GM10847 (cell line): ENCODE measurements around the gene PCNT.

Source experiments
- POLR2A ChIP-seq: IDR thresholded peaks from 2 replicates; pipeline ENCODE4 v1.6.1; 2011; ENCODE audit not compliant: insufficient read length; ENCODE audit errors: extremely low read depth

PCNT gene

DNA sequence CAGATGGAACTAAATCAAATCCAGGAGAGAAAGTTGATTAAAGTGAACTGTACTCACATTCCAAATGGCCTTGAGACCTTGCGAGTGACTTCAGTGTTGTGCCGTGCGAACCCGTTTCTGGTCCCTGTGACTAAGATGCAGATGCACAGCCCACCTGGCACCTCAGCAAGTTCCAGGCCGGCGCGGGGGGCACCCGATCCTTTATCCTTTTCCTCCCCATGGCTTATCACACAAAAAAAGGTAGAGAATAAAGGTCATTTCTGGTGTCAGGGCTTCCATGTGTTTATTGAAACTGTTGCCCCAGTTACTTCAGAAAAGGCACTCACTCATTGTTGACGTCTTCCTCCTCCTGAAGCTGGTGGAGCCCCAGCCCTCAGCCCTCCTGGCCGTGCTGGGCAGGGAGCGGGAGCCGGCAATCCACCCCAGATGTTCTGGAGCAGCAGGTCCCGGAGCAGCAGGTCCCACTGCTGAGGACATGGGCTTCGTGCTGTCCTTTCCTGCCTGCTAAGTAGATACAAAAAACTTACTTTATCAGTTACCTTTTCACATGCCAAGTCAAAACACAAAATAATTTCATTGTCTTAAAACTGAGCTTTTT is 53.0 kb downstream of the PCNT start:
- TF ChIP-seq POLR2A: no peak

DNA sequence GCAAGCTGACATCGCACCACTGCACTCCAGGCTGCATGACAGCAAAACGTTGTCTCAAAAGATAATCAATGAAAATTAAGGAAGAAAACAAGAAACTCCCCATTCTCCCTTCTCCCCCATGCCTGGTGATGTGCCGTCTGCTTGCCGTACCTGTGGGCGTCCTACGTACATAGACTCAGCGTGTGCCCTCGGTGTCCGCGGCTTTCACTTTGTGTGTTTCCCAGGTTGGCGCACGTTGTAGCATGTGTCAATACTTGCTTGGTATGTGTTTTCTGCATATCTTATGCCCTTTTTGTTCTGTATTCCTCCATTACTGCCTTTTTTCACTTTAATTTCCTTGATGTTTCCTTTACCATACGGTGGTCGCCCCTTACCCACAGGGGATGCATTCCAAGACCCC is 53.8 kb downstream of the PCNT start:
- no peak for TF ChIP-seq POLR2A

DNA sequence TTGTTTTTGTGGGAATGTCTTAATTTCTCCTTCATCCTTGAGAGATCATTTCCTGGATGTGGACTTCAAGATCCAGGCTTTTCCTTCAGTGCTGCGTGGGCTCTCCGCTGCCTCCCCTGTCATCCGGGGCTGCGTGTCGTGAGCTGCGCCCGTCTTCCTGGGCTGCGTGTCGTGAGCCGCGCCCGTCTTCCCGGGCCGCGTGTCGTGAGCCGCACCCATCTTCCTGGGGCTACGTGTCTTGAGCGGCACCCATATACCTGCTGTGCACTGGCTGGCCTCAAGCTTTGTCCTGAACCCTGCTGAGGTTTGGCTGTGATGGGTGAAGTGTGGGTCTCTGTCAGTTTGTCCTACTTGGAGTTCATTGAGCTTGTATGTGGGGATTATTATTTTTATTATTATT is 55.1 kb downstream of the PCNT start:
- no peak for TF ChIP-seq POLR2A

DNA sequence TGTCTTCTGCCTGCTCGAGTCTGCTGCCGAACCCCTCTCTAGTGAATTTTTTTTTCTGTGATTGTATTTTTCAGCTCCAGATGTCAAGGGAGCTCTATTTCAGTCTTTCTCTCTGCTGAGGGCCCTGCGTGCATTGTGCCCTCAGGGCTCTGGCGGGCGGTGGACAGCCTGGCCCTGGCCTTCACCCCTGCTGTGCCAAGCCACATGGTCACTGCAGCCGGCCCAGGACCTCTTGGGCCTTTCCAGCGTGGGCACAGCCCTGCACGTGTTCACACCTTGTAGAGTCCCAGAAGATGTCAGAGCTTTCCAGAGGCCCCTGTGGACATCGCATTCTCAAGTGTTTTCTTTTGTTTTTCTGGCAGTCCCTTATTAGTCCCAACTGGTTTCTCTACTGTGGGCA is 55.7 kb downstream of the PCNT start:
- TF ChIP-seq POLR2A: no peak

DNA sequence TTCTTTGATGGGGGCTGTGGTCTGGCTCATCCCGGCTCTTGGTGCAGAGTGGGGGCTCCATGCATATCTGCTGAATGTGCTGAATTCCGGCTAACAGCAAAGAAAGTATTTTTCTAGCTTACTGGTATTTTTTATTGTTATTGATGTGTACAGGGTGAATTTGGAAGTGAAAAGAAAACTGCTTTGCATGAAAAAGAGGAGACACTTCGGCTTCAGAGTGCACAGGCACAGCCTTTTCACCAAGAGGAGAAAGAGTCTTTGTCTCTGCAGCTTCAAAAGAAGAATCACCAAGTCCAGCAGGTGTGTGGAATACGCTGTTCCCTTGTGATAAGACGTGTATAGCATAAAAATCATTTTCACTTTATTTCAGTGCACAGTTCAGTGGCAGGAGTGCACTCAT is 57.6 kb downstream of the PCNT start:
- no peak for TF ChIP-seq POLR2A

DNA sequence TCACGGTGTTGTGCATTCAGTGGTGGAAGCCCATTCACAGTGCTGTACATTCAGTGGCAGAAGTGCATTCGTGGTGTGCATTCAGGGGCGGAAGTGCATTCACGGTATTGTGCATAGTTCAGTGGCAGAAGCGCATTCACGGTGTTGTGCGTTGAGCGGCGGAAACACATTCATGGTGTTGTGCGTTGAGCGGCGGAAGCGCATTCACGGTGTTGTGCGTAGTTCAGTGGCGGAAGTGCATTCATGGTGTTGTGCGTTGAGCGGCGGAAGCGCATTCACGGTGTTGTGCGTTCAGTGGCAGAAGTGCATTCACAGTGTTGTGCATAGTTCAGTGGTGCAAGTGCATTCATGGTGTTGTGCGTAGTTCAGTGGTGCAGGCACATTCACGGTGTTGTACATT is 60.6 kb downstream of the PCNT start:
- TF ChIP-seq POLR2A: no peak

DNA sequence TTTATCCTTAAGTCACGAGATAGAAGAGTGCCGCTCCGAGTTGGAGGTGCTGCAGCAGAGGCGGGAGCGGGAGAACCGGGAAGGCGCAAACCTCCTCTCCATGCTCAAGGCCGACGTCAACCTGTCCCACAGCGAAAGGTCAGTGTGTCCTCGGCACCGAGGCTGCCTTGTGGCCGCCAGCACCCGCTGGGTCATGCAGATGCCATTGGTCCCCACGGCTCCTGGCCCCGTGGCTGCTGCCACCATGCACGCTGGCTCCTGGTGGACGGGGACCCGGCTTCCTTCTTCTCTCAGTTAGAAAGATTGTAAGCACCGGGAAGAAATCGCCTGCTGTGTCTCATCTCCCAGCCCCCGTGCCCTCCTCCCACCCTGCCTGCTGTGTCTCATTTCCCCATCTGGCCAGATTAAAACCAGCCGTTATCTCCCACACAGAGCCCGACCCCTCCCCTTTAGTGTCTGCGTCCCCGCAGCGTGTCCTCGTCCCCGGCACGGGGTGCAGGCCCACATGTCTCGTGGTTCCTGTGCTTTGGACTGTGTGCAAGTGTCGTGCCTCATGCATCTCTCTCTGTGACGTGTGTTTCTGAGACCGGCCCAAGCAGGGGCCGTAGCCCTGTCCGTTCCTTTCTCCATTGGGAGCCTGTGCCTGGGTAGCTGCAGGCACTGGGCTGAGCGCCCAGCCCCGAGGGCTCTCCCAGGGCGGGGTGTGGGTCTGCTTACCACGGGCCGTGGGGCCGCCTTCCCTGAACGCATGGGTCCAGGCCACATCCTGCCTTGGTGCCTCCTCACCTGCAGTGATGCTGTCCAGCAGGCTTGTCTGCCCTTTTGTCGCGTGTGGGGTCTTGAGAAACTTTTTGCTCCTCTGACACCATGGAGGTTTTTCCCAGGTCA is 62.1 kb downstream of the PCNT start:
- TF ChIP-seq POLR2A: no peak

DNA sequence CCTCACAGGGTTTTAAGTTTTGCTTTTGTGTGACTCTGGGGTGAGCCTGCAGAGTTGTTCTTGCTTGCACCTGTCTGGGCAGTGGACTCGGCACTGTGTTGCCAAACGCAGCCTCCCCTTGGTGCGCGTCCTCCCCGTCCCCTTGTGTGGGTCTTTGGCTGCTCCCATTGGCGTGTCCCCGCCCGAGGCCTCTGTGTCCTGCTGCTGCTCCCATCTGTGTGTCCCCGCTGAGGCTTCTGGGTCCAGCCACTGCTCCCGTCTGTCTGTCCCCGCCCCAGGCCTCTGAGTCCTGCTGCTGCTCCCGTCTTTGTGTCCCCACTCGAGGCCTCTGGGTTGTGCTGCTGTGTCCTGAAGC is 62.8 kb downstream of the PCNT start:
- TF ChIP-seq POLR2A: no peak

DNA sequence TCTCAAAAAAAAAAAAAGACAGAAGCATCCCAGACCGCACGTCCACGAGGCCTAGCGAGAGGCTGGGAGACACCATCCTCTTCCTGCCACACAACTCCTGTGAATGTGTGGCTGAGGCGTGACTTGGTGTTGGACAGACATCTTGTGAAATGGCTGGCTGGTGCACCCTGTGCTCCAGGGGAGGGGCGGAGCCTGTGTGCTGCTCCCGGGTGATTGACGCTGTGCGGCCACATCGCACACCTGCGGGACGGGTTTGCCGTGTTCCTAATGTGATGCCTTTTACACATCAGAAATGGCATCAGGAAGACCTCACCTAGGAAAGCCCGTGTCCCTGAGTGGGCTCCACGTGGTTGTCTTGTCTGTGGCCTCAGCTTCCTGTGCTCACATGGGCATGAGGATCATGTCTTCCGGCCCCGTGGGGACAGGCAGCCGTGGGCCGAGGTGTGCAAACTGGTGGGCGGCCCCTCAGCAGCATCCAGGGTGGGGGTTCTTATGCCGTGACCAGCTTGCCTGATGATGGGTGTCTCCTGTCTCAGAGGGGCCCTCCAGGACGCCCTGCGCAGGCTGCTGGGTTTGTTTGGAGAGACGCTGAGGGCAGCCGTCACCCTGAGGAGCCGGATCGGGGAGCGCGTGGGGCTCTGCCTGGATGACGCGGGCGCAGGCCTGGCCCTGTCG is 64.4 kb downstream of the PCNT start:
- no peak for TF ChIP-seq POLR2A

DNA sequence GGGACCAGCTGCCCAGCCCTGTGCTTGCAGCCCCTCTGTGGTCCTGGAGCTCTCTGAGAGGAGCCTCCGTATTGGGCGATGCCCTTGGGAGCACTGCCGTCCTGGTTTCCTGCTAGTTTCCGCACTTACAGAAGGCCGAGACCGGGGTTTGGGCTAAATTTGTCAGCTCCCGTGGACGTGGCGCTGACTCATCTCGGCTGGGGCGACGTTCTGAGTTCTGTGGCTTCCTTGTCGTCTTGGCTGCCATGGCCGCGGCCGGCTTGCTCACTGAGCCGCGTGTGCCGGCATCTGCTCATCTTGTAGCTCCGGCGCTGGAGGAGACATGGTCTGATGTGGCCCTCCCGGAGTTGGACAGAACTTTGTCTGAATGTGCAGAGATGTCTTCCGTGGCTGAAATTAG is 64.9 kb downstream of the PCNT start:
- TF ChIP-seq POLR2A: no peak

DNA sequence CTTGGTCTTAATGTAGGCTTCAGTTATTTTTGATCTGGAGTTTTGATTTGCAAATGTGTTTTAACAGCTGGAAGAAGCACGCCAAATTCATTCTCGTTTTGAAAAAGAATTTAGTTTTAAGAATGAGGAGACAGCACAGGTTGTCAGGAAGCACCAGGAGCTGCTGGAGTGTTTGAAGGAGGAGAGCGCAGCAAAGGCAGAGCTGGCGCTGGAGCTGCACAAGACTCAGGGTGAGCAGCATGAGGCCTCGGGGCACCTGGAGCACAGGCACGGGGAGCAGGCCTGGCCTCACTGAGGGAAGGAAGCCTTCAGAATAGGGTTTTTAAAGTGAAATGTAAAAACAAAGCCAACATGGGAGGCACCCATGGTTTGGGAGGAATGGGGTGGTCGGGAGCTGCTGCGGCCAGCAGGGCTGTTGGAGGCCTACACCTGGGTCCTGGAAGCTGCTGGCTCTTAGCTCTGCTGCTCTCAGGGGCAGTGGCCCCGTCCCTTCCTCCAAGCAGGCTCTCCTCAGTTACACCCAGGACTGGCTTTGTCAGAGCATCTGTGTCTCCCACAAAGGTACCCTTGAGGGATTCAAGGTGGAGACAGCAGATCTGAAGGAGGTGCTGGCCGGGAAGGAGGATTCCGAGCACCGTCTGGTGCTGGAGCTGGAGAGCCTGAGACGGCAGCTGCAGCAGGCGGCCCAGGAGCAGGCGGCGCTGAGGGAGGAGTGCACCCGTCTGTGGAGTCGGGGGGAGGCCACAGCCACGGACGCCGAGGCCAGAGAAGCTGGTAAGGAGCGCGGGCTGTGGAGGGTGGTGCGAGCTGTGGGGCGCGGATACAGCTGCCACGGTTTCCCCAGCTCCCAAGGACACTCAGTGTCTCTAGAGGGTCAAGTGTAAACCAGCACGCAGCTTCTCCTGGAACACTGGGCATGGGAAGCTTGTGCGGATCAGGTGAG is 66.9 kb downstream of the PCNT start:
- TF ChIP-seq POLR2A: no peak

DNA sequence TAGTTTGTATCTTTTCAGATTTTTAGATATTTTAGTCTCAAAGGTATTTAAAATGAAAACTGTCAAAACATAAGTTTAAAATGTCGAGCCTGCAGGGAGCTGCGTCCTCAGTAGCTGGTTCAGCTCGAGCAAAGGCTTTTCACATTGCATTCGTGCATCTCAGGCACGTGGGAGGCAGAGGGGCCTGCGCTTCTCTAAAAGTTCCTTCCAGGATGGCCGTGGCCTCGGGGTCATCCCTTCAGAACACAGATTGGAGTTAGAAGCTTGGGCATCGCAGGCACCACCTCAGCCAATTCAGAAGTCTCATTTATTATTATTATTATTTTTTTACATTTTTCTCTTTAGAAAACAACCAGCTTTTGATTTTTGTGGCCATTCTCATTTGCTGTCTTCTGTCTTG is 67.8 kb downstream of the PCNT start:
- no peak for TF ChIP-seq POLR2A

DNA sequence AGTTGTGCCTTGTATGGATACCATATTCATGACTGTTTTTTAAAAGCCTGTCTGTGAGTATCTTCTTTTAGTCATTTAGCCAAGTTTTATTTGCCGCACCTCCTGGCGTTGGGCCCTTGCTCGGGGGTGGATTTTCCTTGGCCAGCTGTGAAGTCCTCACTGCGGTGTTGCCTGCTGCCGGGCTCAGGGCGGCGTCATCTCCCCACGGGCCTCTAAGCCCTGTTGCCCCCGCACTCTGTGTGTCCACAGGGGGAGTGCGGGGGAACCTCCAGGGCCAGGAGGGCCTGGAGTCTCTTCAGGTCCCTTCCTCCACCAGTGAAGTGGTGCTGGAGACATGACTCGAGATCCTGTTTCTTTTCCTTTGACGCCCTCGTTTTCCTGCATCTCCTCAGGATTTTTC is 69.0 kb downstream of the PCNT start:
- no peak for TF ChIP-seq POLR2A

DNA sequence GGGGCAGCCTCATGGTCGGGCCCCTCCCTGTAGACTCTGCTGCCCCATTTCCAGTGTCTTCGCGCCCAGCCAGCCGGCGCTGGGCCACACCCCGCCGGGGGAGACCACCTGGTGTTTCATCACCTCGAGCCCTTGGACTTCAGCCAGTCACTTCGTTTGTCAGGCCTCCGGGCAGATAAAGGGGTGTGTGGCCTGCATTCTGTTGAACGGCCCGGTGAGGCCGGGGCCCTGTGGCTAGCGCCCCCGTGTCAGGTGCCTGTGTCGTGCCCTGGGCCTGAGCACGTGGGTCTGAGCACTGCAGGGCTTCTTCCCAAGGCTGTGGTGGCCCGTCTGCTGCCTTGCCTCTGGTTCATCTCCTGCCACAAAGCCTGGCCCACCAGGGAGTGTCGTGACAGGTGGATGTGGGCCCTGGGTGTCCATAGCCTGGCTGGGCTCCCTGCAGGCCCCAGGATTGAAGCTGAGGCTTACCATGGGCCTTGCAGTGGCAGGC is 69.5 kb downstream of the PCNT start:
- no peak for TF ChIP-seq POLR2A

DNA sequence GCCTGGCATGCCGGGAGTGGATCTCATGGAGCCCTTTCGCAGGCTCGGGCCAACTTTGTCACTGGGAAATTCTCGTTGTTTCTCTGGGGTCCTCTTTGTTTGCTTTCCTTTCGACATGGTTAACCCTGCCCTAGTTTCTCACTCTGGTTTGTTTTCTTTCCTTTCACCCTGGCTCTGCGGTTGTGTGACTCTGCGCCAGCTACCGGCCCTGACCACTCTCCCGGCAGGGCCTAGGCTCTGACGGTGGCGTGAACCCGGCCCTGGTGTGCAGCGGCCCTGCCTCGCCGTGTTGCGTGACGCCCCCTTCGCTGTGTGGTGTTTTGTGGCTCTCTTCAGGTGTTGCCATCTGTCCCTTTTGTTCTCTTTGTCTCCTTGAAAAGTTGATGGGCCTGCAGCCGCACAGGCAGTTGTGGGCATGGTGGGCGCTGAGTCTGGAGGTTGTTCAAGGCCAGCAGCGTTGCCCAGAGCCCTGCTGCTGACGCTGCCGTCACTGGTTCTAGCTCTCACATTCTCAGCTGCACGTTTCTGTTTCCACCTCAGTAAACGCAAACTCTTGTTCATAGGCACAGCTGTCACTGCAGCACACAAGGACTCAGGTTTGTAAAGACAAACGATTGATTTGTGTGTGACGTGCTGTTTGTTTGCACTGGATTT is 70.1 kb downstream of the PCNT start:
- TF ChIP-seq POLR2A: no peak

DNA sequence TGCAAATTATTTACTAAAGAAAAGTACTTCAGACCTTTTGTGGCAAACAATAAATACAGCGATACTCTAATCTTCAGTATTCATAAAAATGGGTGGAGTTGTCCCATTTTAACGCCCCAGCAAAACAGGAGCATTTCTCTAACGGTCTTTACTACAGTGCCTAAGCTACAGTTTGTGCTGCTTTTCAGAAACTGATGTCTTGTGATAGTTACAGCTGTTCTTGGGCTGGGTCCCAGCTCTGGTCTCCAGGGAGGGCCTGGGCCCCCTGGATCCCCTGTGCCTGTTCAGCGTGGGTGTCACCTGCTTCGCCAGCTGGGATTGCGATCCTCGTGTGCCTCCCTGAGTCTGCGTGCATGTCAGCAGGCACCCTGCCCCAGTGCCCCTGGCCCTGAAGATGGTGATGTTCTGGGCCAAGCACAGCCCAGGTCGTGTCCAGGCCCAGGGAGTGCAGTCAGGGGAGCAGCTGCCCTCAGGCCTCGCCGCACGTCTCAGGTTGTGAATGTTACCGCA is 70.7 kb downstream of the PCNT start:
- TF ChIP-seq POLR2A: no peak
